Pulmonary artery endothelial cell (primary cell): ENCODE data around the gene IQCF5. TPM values are rescaled to one million over a fixed set of nuclear protein-coding genes. Genes with fewer than 3 reads are reported as not detected.
"Not testable (repeated sequence)": the region's sequence is repeated elsewhere in the genome, so short reads cannot be mapped to it uniquely, and the experiment has no call there.

ENCODE experiments used
- DNase-seq: peaks from one replicate; pipeline ENCODE4 v3.0.0-alpha.2; 2011; ENCODE audit warnings: low read depth, low spot score
- total RNA-seq: library from RNA; depleted of rRNA; stranded (reverse); fragments of >200 nt; gene quantifications from 2 replicates; pipeline ENCODE4 v1.2.3, GENCODE V29; 2014

IQCF5 gene
- total RNA-seq, result not detected in 2 replicates

- no peak for DNase-seq
These were observed at the start of gene IQCF5 for GRCh38 chr3:51875501-51875900. TSS of gene IQCF5 (minus strand) at chr3:51875601. CDS start at chr3:51875531, 70 bp downstream.

- DNase-seq, result no peak
These were observed 45.7 kb upstream of the IQCF5 start for GRCh38 chr3:51921081-51921578.

- DNase-seq, result no peak
These were observed 41.0 kb upstream of the IQCF5 start for GRCh38 chr3:51916418-51916817.

- no peak for DNase-seq
These were observed 32.6 kb upstream of the IQCF5 start for GRCh38 chr3:51908026-51908425.

GRCh38 chr3:51904034-51904823 is 28.8 kb upstream of the IQCF5 start:
- no peak for DNase-seq

- not testable (repeated sequence) for DNase-seq
These were observed 27.0 kb upstream of the IQCF5 start for GRCh38 chr3:51902361-51902760.

GRCh38 chr3:51900043-51900442 is 24.6 kb upstream of the IQCF5 start:
- not testable (repeated sequence) for DNase-seq

- no peak for DNase-seq
These were observed 22.0 kb upstream of the IQCF5 start for GRCh38 chr3:51897391-51897790.

GRCh38 chr3:51896607-51897305 is 21.4 kb upstream of the IQCF5 start:
- DNase-seq, result no peak

GRCh38 chr3:51894939-51895338 is 19.5 kb upstream of the IQCF5 start:
- no peak for DNase-seq

GRCh38 chr3:51894391-51894790 is 19.0 kb upstream of the IQCF5 start:
- DNase-seq, result no peak

- no peak for DNase-seq
These were observed 16.0 kb upstream of the IQCF5 start for GRCh38 chr3:51891242-51892039.

- DNase-seq, result no peak
These were observed 13.2 kb upstream of the IQCF5 start for GRCh38 chr3:51888463-51889105.

- DNase-seq, result no peak
These were observed 12.2 kb upstream of the IQCF5 start for GRCh38 chr3:51887620-51888019.

GRCh38 chr3:51886447-51886846 is 11.0 kb upstream of the IQCF5 start:
- DNase-seq, result no peak

GRCh38 chr3:51879937-51880336 is 4.5 kb upstream of the IQCF5 start:
- no peak for DNase-seq

GRCh38 chr3:51876186-51876585 is 785 bp upstream of the IQCF5 start:
- DNase-seq, result no peak

- no peak for DNase-seq
These were observed 512 bp downstream of the IQCF5 start for GRCh38 chr3:51874889-51875288.

- no peak for DNase-seq
These were observed 990 bp downstream of the IQCF5 start for GRCh38 chr3:51874411-51874810.

- DNase-seq, result no peak
These were observed 1.5 kb downstream of the IQCF5 start for GRCh38 chr3:51873876-51874275.

- no peak for DNase-seq
These were observed 2.1 kb downstream of the IQCF5 start for GRCh38 chr3:51873253-51873766.
